Measurements from ENCODE around the gene FBXW12. TPM values are rescaled to one million over a fixed set of nuclear protein-coding genes. Genes with fewer than 3 reads are reported as not detected.

FBXW12 gene
- total RNA-seq, 1 experiment from 2014 or later, result not detected

- Histone ChIP-seq H3K4me3 (ENCODE audit: low read length) (no peak overlapping the region), H3F3A (ENCODE audit: low read length, unreplicated experiment) (no peaks in the 10 kb centered on the region), H4K20me1 (ENCODE audit: low read length) (no peaks in the 10 kb centered on the region), H3K4me1 (ENCODE audit: insufficient read depth, low read length) (no peaks in the 10 kb centered on the region), H3K79me2 (ENCODE audit: low read length) (no peaks in the 10 kb centered on the region), H3K9me2 (replicated peaks; ENCODE audit: low read length) (no peaks in the 10 kb centered on the region), H3K9ac (ENCODE audit: low read length) (no peak overlapping the region), H3K9me3 (ENCODE audit: low read length) (no peaks in the 10 kb centered on the region), H3K27me3 (ENCODE audit: low read length) (no peaks in the 10 kb centered on the region), H3K27ac (ENCODE audit: low read length) (no peak overlapping the region), H2AFZ (ENCODE audit: low read length) (no peak overlapping the region), H3K4me2 (ENCODE audit: low read length) (no peak overlapping the region), H3K36me3 (ENCODE audit: low read depth, low read length) (no peaks in the 10 kb centered on the region)
- TF ChIP-seq EZH2 (IDR thresholded peaks at IDR 0.05; ENCODE audit: low read length, unreplicated experiment) (no peak), EZH2phosphoT487 (IDR thresholded peaks at IDR 0.05; ENCODE audit: borderline replicate concordance, low read length) (no peak), CTCF (conservative IDR thresholded peaks at IDR 0.05; ENCODE audit: low read depth, low read length) (no peak)
- ATAC-seq (no peak), DNase-seq (no peak)
- POLR2A ChIA-PET (ENCODE audit: unreplicated experiment), result no interaction called here
- CTCF ChIA-PET, result interaction anchor here (0.6 kb wide), 1 partner anchor 24 kb away, joined by 3 read pairs; no protein-coding TSS in a partner anchor
- intact Hi-C loops (cut with micrococcal nuclease), result no loop called here
- no TSS peak for BruUV-seq (replicated peaks)
These were observed 39.8 kb downstream of the FBXW12 start for GRCh38 chr3:48411606-48412374.

GRCh38 chr3:48412375-48413001 lies 40.5 kb downstream of the FBXW12 start:
- ChIA-PET POLR2A (ENCODE audit: unreplicated experiment) (no interaction called here), CTCF (interaction anchor here (0.6 kb wide), 1 partner anchor 24 kb away, joined by 3 read pairs; no protein-coding TSS in a partner anchor)

More at GRCh38 chr3:48412375-48413001, 40.5 kb downstream of the FBXW12 start:
- Histone ChIP-seq H3K4me1 (ENCODE audit: insufficient read depth, low read length) (no peaks in the 10 kb centered on the region), H3K27me3 (ENCODE audit: low read length) (no peaks in the 10 kb centered on the region), H3K79me2 (ENCODE audit: low read length) (no peaks in the 10 kb centered on the region), H3K27ac (ENCODE audit: low read length) (no peak overlapping the region), H3K4me2 (ENCODE audit: low read length) (no peak overlapping the region), H3K36me3 (ENCODE audit: low read depth, low read length) (no peaks in the 10 kb centered on the region), H4K20me1 (ENCODE audit: low read length) (no peaks in the 10 kb centered on the region), H3K9ac (ENCODE audit: low read length) (no peak overlapping the region), H3F3A (ENCODE audit: low read length, unreplicated experiment) (no peaks in the 10 kb centered on the region), H3K9me2 (replicated peaks; ENCODE audit: low read length) (no peaks in the 10 kb centered on the region), H3K4me3 (ENCODE audit: low read length) (no peak overlapping the region), H2AFZ (ENCODE audit: low read length) (no peak overlapping the region), H3K9me3 (ENCODE audit: low read length) (no peaks in the 10 kb centered on the region)
- BruUV-seq (replicated peaks), result TSS peak; percentile 15
- no peak for TF ChIP-seq EZH2phosphoT487 (IDR thresholded peaks at IDR 0.05; ENCODE audit: borderline replicate concordance, low read length)
- TF ChIP-seq CTCF (conservative IDR thresholded peaks at IDR 0.05; ENCODE audit: low read depth, low read length), result no peak
- no peak for TF ChIP-seq EZH2 (IDR thresholded peaks at IDR 0.05; ENCODE audit: low read length, unreplicated experiment)
- no peak for ATAC-seq
- intact Hi-C loops (cut with micrococcal nuclease), result no loop called here
- no peak for DNase-seq
